HG02973 (cell line): ENCODE measurements around the gene CHRNA4.

Experiments used
- ATAC-seq: cut with Tn5 transposase; IDR thresholded peaks from one replicate; pipeline ENCODE4 v1.9.1; 2021; ENCODE audit warnings: moderate library complexity; ENCODE audit not compliant: unreplicated experiment

CHRNA4 gene

GRCh38 chr20:63360850-63361518, at the start of gene CHRNA4:
CHRNA4 (minus strand) TSS chr20:63361349; CDS start chr20:63361165, 184 bp downstream.
- ATAC-seq = no peak

- ATAC-seq = no peak
Observed at GRCh38 chr20:63409834-63410435, 48.8 kb upstream of the CHRNA4 start.

DNA sequence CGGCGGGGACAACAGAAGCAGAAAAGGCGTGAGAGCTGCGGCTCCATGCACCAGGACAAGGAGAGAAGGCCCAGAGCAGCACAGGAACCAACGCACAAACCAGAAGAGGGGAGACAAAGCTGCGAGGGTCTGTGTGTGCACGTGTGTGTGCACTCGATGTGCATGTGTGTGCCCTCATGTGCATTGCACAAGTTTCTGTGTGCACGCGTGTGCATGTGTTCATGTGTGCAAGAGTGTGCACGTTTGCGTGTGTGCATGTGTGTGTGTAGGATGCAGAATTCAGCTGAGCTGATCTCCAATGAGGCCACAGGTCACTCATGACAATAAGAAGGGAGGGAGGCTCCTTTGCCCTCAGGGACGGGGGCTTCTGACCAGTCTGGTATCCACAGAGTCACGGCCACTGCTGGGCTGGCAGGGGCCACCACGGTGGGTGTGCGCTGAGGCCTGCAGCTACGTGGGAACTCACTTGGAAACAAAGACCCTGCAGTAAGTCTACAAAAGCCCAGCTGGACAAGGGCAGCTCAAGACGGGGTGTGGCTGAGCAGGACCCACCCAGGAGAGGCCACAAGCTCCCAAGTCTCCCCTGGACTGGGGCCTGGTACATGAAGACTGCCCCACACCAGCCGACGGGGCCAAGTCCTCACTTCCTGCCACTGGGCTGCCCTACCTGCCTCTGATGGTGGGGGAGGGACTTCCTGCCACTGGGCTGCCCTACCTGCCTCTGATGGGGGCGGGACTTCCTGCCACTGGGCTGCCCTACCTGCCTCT, 48.1 kb upstream of the CHRNA4 start:
- no peak for ATAC-seq

DNA sequence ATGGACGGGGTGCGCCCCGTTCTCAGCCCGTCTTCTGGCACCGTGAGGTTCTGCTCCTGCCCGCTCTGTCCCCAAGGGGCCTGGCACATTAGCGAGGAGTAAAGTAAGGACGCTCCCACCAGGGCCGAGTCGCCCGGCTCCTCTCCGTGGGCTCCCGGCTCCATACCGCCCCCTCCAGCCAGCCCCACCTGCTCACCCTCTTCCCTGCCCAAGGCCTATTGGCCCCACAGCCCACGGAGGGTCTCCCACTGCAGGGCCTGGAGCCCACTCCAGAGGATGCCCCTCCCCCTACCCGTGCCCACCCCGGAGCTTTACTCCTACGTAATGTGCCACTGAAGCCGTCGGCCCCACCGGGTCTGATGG, 47.5 kb upstream of the CHRNA4 start:
- ATAC-seq = no peak

DNA sequence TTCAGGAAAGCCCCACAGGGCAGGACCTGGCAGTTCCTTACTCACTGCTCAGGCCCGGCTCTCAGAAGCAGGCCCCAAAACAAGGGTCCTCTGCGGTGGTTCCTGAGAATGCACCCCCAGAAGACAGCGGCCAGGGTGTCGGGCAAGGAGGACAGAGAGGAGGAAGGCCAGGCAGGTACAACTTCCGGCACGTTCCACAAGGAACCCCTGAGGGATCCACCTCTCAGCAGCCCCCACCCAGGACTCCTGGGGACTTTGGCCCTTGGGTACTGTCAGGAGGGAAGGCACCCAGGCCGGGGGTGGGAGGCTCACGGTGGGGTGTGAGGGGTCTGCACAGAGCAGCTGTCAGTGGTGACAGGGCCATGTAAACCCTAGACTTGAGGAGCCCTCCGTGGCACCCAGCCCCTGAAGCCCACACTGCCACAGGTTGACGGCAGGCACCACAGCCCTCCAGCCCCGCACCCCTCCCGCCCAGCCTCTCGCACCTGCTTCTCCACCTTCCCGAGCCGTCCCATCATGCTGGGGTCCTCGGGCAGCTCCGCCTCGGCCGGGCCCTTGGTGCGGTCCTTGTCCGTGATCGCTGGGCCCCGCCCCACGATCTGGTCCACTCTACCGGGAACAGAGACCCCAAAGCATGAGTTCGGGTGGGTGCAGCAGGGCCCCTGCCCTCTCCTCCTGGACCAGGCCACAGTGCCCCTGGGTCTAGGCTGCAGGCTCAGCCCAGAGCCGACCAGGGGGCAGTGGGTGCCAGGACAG, 47.0 kb upstream of the CHRNA4 start:
- no peak for ATAC-seq

DNA sequence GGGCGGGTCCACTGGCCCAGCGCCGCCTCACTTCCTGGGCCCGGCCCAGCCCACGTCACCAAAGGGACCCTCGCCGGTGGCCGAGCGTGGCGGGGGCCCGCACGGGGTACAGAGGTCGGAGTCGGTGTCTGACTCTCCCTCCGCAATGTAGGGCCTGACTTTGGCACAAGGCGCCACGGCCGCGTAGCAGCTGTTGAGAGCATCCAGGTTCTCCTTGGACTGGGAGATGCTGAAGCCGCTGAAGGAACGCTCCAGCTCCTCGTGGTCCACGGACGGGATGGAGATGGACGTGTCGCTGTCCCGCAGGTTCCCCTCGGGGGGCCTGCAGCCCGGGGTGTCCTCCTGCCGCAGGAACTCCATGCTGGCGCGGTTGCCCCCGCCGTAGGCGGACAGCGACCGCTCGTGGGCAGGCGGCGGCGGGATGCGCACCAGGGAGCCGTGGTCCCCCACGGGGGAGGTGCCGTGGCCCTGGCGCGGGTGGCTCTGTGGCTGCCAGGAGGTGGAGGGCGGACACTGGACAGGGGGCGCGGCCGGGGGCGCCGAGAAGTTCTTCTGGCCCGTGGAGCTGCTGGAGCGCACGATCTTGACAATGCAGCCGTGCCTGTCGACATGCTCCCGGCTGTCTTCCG, 45.6 kb upstream of the CHRNA4 start:
- no peak for ATAC-seq

GRCh38 chr20:63406011-63406410, 44.9 kb upstream of the CHRNA4 start:
- no peak for ATAC-seq

DNA sequence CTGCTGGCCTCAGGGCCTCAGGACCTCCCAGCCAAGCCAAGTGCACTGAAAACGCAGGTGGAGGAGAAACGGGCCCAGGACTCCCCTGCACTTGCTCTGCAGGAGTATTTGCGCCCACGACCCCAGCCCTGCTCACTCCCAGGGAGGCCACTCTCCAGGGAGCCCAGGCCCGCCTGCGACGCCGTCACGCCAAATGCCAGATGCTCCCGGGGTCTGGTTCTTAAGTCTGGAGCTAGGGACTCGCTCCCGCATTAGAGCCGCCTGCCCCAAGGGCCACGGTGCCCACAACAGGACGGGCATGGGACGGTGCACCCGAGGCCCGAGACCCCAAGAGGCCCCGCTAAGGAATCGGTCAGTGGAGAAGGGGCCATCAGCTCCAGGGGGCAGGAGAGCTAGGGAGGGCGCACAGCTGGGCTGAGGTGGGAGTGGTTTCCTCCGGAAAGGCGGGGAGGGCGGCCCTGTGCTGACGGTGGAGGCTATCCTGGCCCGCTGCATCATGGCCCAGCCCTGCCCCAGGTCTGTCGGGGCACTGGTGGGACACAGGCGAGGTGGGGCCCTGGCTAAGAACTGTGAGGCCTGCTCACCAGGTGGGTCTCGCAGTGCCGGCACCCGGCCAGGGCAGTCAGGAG, 44.1 kb upstream of the CHRNA4 start:
- no peak for ATAC-seq

DNA sequence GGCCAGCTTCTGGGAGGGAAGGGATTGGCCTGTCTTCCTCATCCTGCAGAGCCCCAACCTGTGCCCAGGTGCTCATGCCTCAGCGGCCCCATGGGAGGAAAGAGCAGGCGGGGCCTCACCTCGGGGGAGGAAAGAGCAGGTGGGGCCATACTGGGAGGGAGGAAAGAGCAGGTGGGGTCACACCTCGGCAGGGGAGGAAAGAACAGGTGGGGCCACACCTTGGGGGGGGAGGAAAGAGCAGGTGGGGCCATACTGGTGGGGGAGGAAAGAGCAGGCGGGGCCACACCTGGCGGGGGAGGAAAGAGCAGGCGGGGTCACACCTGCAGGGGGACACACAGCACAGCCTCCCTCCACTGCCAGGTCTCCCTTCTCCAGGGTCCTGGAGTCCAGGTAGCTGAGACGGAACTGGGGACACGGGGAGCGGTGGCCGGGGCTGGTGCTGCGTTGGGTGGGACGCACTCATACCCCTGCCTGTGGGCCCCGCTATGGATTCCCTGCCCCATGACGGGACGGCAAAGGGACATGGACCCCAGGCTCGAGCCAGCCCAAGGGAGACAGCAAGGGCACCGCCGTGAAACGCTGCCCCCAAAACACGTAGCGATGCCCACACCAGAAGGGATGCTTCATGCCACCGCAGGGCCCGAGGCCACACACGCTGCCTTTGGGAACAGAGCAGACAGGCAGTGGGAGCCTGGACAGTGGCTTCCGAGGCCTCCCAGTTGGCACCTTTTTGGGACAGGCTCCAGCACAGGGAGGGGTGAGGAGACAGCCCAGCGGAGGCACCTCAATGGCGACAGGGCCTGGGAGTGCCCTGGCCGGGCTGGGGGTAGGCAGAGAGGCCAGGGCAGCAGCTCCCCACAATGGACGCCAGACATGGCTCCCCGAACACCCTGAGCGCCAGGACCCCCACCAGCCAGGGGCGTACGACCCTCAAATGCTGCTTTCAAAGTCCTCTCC, 43.3 kb upstream of the CHRNA4 start:
- no peak for ATAC-seq

- no peak for ATAC-seq
Observed at GRCh38 chr20:63403403-63404105, 42.4 kb upstream of the CHRNA4 start.

- ATAC-seq = no peak
Observed at GRCh38 chr20:63402860-63403220, 41.7 kb upstream of the CHRNA4 start.

- ATAC-seq = no peak
Observed at GRCh38 chr20:63402181-63402859, 41.2 kb upstream of the CHRNA4 start.

GRCh38 chr20:63401384-63402110, 40.4 kb upstream of the CHRNA4 start:
- no peak for ATAC-seq

- ATAC-seq = no peak
Observed at GRCh38 chr20:63400486-63401210, 39.5 kb upstream of the CHRNA4 start.

DNA sequence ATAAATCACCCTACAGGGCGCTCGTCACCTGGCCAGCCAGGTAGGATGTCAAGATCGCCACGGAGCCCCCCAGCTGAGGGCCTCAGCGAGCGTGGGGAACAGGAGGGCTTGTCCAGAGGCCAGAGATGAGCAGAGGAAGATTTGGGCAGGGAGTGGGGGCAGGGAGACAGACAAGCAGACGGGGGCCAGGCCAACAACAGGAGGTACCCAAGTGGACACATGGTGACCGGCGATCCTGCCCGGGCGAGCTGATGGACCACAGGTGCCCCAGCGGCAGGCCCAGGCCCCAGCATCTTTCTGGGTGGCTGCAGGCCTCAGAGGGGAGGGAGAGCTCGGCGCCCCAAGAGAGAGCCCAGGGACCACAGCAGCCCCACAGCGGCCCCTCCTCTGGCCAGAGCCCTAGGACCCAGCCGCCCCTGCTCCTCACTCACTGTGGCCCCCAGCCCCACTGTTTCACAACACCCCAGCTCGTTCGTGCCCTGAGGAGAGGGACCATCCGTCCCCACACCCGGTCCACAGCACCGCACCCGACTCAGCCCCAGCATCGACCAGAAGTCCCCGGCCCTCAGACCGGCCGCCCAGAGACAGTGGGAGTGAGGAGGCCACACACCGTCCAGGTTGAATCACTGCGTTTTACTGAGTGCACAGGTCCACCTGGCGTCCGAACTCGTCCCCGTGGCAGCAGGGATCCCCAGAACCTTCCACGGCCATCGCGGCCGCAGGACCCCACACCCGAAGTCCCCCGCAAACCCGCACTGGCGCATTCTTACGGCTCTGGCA, 38.6 kb upstream of the CHRNA4 start:
- ATAC-seq = no peak
